Upper lobe of left lung (tissue), 4 donors: ENCODE measurements around the gene SPRR1A.

Source experiments
- CTCF ChIP-seq, 6 experiments: fragments of 450-650 bp in 4 of 6; fragments of 200-600 bp in 2 of 6; sonication (generic) in 2 of 6; IDR thresholded peaks; one replicate each; pipeline ENCODE4 v1.5.1; 2016 to 2019; ENCODE audit warnings: antibody characterized with exemption in 6 of 6
- EP300 ChIP-seq, 4 donors: sonication (generic); formaldehyde crosslinking; IDR thresholded peaks; one replicate each; pipeline ENCODE4 v1.5.1; 2017; ENCODE audit warnings: antibody characterized with exemption in 4 of 4, control low read depth in 2 of 4

GRCh38 chr1:152969036-152969435 is 14.8 kb upstream of the SPRR1A start:
- TF ChIP-seq CTCF (IDR thresholded peaks at IDR 0.05), result no peak
- no peak for TF ChIP-seq EP300 (IDR thresholded peaks at IDR 0.05)
